LNCaP clone FGC (cell line): ENCODE results near the gene NFIA.

Experiments used
- DNase-seq: peaks from one replicate; pipeline ENCODE4 v3.0.0-alpha.2; 2011; ENCODE audit warnings: low read depth
- H3K4me3 ChIP-seq: 2 replicates; pipeline ENCODE4 v1.5.1; 2011; ENCODE audit warnings: mild to moderate bottlenecking, low read depth, low read length, control low read depth
- TF ChIP-seq, protein P1 (sequence below): IDR thresholded peaks from 2 replicates; pipeline ENCODE4 v1.5.1; 2012; ENCODE audit warnings: mild to moderate bottlenecking; ENCODE audit not compliant: control insufficient read depth, insufficient read depth; ENCODE audit errors: extremely low read depth

The NFIA gene

GRCh38 chr1:61447106-61447967, 365.0 kb downstream of the NFIA start:
- DNase-seq: no peak
- TF ChIP-seq, protein P1, sequence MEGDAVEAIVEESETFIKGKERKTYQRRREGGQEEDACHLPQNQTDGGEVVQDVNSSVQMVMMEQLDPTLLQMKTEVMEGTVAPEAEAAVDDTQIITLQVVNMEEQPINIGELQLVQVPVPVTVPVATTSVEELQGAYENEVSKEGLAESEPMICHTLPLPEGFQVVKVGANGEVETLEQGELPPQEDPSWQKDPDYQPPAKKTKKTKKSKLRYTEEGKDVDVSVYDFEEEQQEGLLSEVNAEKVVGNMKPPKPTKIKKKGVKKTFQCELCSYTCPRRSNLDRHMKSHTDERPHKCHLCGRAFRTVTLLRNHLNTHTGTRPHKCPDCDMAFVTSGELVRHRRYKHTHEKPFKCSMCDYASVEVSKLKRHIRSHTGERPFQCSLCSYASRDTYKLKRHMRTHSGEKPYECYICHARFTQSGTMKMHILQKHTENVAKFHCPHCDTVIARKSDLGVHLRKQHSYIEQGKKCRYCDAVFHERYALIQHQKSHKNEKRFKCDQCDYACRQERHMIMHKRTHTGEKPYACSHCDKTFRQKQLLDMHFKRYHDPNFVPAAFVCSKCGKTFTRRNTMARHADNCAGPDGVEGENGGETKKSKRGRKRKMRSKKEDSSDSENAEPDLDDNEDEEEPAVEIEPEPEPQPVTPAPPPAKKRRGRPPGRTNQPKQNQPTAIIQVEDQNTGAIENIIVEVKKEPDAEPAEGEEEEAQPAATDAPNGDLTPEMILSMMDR: no peak
- H3K4me3 ChIP-seq: no peak overlapping the region

- DNase-seq: no peak
- TF ChIP-seq, protein P1: no peak
- no peak overlapping the region for H3K4me3 ChIP-seq
Observed at GRCh38 chr1:61447968-61448430, 365.6 kb downstream of the NFIA start.

- TF ChIP-seq, protein P1: no peak
- no peak for DNase-seq
- no peak overlapping the region for H3K4me3 ChIP-seq
Observed at GRCh38 chr1:61448914-61449313, 366.6 kb downstream of the NFIA start.

DNA sequence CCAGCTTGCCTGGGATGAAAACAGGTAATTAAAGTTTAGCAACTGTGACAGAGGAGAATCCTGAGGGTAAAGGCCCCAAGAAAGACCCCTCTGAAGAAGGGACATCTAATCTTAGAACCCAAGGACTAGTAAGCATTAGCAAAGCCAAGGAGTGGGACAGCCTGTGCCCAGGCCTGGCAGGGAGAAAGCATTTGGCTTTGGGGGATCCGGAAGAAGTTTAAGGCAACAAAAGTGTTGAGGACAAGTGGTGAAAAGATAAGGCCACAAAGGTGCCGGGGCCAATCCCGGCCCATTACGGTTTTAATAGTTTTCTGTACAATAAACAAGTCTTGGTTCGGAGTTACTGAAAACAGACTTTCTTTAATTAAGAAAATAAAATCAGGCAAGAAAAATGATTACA, 367.0 kb downstream of the NFIA start:
- TF ChIP-seq, protein P1: no peak

GRCh38 chr1:61450454-61450853, 368.1 kb downstream of the NFIA start:
- DNase-seq: peak; percentile 28
- TF ChIP-seq, protein P1: no peak
- H3K4me3 ChIP-seq: no peak overlapping the region

More for the DNA sequence above, 367.0 kb downstream of the NFIA start:
- no peak overlapping the region for H3K4me3 ChIP-seq
- no peak for DNase-seq

- TF ChIP-seq, protein P1: no peak
- DNase-seq: no peak
- no peak overlapping the region for H3K4me3 ChIP-seq
Observed at GRCh38 chr1:61450872-61451571, 368.7 kb downstream of the NFIA start.

DNA sequence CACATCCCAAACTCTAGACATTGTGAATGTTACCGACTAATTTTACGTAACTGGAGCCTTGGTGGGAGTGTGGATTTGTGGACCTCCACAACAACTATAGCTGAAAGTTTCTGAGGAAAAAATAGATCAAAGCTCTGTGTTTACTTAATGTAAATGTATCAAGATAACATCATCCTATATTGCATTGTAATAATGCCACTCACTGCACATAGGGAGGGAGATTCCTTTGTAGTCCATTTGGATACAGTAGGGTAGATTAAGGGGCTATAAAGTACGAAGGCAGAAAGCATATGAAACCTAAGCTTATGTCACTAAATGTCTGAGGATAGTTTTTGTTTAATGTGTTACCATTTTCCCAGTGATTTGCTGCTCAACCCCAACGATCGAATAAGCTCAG, 369.2 kb downstream of the NFIA start:
- H3K4me3 ChIP-seq: no peak overlapping the region
- no peak for DNase-seq
- TF ChIP-seq, protein P1: no peak
